Endothelial cell of umbilical vein (primary cell): Measurements from ENCODE around the gene SMIM26. TPM values are rescaled to one million over a fixed set of nuclear protein-coding genes. Genes with fewer than 3 reads are reported as not detected.

Experiments
- BruUV-seq: library from RNA; stranded (reverse); fragments of 400-500 nt; replicated peaks from 2 replicates; lab custom pipeline; 2021; lab: Mats Ljungman, UMichigan
- CTCF ChIA-PET: fragments of 300-600, 350-600 bp; sonication (Branson Sonifier 250); formaldehyde crosslinking; loops from one replicate; lab custom pipeline; 2021; ENCODE audit warnings: antibody characterized with exemption, inconsistent platforms; lab: Charles Lee
- POLR2A ChIA-PET: fragments of 300-600, 350-600 bp; sonication (Branson Sonifier 250); formaldehyde crosslinking; loops from one replicate; lab custom pipeline; 2021; ENCODE audit warnings: antibody characterized with exemption, inconsistent platforms; lab: Charles Lee
- DNase-seq: peaks from one replicate; pipeline ENCODE4 v3.0.0-alpha.2; 2011; ENCODE audit warnings: low read depth, low spot score
- FAIRE-seq: peaks from 2 replicates; lab custom pipeline; 2011; peaks lifted over from hg19 to GRCh38; lab: Jason Lieb, UNC
- H2AFZ ChIP-seq: 2 replicates; pipeline ENCODE4 v1.6.0; 2012; ENCODE audit warnings: low read depth, low read length, control low read depth, inconsistent platforms
- H3K27ac ChIP-seq: 2 replicates; pipeline ENCODE4 v1.5.1; 2011; ENCODE audit warnings: low read depth, mild to moderate bottlenecking, control low read depth, low read length, moderate library complexity; ENCODE audit not compliant: insufficient read depth
- H3K27me3 ChIP-seq, 2 experiments: 2 replicates each; pipeline versions ENCODE4 v1.6.0 to v1.6.1; 2011; ENCODE audit warnings: low read length in 2 of 2, mixed read lengths in 1 of 2; ENCODE audit not compliant: control insufficient read depth in 2 of 2, insufficient read depth in 2 of 2
- H3K36me3 ChIP-seq, 2 experiments: 2 replicates in 1 of 2; 3 replicates in 1 of 2; pipeline ENCODE4 v1.5.1; 2011; ENCODE audit warnings: low read length in 2 of 2, mild to moderate bottlenecking in 1 of 2, moderate library complexity in 1 of 2; ENCODE audit not compliant: control insufficient read depth in 2 of 2, insufficient read depth in 2 of 2; ENCODE audit errors: extremely low read depth in 1 of 2
- H3K4me1 ChIP-seq: 3 replicates; pipeline ENCODE4 v1.5.1; 2011; ENCODE audit warnings: mild to moderate bottlenecking, low read length; ENCODE audit not compliant: control insufficient read depth, insufficient read depth; ENCODE audit errors: extremely low read depth
- H3K4me2 ChIP-seq: 2 replicates; pipeline ENCODE4 v1.6.1; 2011; ENCODE audit warnings: low read length, control low read depth, mixed read lengths; ENCODE audit not compliant: insufficient read depth
- H3K4me3 ChIP-seq, 3 experiments: fragments of 200-600 bp in 1 of 3; sonication (generic), shearing (Covaris generic) in 1 of 3; replicated peaks in 1 of 3; 2 replicates each; pipeline ENCODE4 v1.5.1; 2011 to 2016; ENCODE audit warnings: control low read depth in 3 of 3, low read length in 3 of 3, mild to moderate bottlenecking in 2 of 3, inconsistent platforms in 1 of 3, low read depth in 1 of 3, moderate library complexity in 1 of 3; ENCODE audit not compliant: insufficient read depth in 1 of 3
- H3K79me2 ChIP-seq: 2 replicates; pipeline ENCODE4 v1.6.0; 2012; ENCODE audit warnings: low read length, inconsistent platforms; ENCODE audit not compliant: control insufficient read depth, insufficient read depth
- H3K9ac ChIP-seq: replicated peaks from 2 replicates; pipeline ENCODE3; 2011; ENCODE audit warnings: low read length, control low read depth; ENCODE audit not compliant: insufficient read depth; ENCODE audit errors: extremely low read depth
- H3K9me1 ChIP-seq: replicated peaks from 3 replicates; pipeline ENCODE4 v1.6.0; 2011; ENCODE audit warnings: mild to moderate bottlenecking, low read length; ENCODE audit not compliant: control insufficient read depth, insufficient read depth; ENCODE audit errors: extremely low read depth
- H3K9me3 ChIP-seq: replicated peaks from 2 replicates; pipeline ENCODE4 v1.5.1; 2012; ENCODE audit warnings: low read length, inconsistent platforms; ENCODE audit not compliant: control insufficient read depth, insufficient read depth
- H4K20me1 ChIP-seq: replicated peaks from 2 replicates; pipeline ENCODE3; 2011; ENCODE audit warnings: mild to moderate bottlenecking, low read length; ENCODE audit not compliant: control insufficient read depth, insufficient read depth; ENCODE audit errors: extremely low read depth
- EZH2 ChIP-seq: IDR thresholded peaks from 2 replicates; pipeline ENCODE4 v1.6.1; 2012; ENCODE audit warnings: borderline replicate concordance, low read depth, mild to moderate bottlenecking, moderate library complexity, low read length, inconsistent platforms; ENCODE audit not compliant: severe bottlenecking
- FOS ChIP-seq: IDR thresholded peaks from 2 replicates; pipeline ENCODE4 v1.6.1; 2011; ENCODE audit warnings: mild to moderate bottlenecking, low read length, moderate library complexity, borderline replicate concordance; ENCODE audit not compliant: insufficient read depth
- GATA2 ChIP-seq: IDR thresholded peaks from 2 replicates; pipeline ENCODE4 v1.7.0; 2011; ENCODE audit warnings: low read depth, mild to moderate bottlenecking, moderate library complexity, mixed read lengths, low read length; ENCODE audit not compliant: insufficient read length, insufficient read depth
- JUN ChIP-seq: IDR thresholded peaks from 2 replicates; pipeline ENCODE4 v1.6.1; 2011; ENCODE audit warnings: borderline replicate concordance, low read depth; ENCODE audit not compliant: insufficient read length, insufficient read depth
- MYC ChIP-seq: IDR thresholded peaks from one replicate; pipeline ENCODE4 v1.6.1; 2011; ENCODE audit warnings: mild to moderate bottlenecking, low read depth, low read length
- POLR2A ChIP-seq: IDR thresholded peaks from 2 replicates; pipeline ENCODE4 v1.6.1; 2012; ENCODE audit warnings: low read depth, mild to moderate bottlenecking, control low read depth, low read length
- POLR2AphosphoS5 ChIP-seq: IDR thresholded peaks from 2 replicates; pipeline ENCODE4 v1.6.1; 2012; ENCODE audit warnings: low read depth, mild to moderate bottlenecking, control low read depth, low read length, moderate library complexity; ENCODE audit not compliant: insufficient read depth
- dilution Hi-C: fragments of 300-500 bp; cut with MboI; formaldehyde crosslinking; loops from one replicate; pipeline ENCODE4 v1.15.0; 2019; ENCODE audit warnings: low sequenced_read_pairs; ENCODE audit not compliant: extremely low pct_ligation_motif_present
- intact Hi-C: fragments of 100-400 bp; cut with micrococcal nuclease; formaldehyde crosslinking; loops from one replicate; pipeline ENCODE4 v1.10.0; 2022
- polyA plus RNA-seq, 4 experiments: library from polyadenylated mRNA; depleted of rRNA in 3 of 4; stranded (reverse) in 3 of 4; unstranded in 1 of 4; fragments of >200 nt; gene quantifications; 2 replicates each; pipeline versions ENCODE4 v1.2.1 to v1.2.3, GENCODE V29; 2011 to 2012; ENCODE audit warnings: missing spikeins in 1 of 4
- total RNA-seq: library from RNA; stranded (reverse); gene quantifications from 2 replicates; pipeline ENCODE4 v1.2.3, GENCODE V29; 2021
- TF ChIP-seq, protein P1 (sequence below): IDR thresholded peaks from 2 replicates; pipeline ENCODE4 v1.6.1; 2011; ENCODE audit not compliant: insufficient read depth, insufficient read length
- TF ChIP-seq, protein P2 (sequence below), 2 donors: IDR thresholded peaks; 1 replicate in 1 of 2; 2 replicates in 1 of 2; pipeline ENCODE4 v1.5.1; 2011; ENCODE audit warnings: low read length in 2 of 2, mild to moderate bottlenecking in 2 of 2, moderate library complexity in 2 of 2, control low read depth in 1 of 2, inconsistent platforms in 1 of 2, low read depth in 1 of 2; ENCODE audit not compliant: insufficient read depth in 1 of 2; ENCODE audit errors: extremely low read depth in 1 of 2

Gene SMIM26
- total and polyA plus RNA-seq, 2 donors (not counting 3 experiments of a cell fraction or from before 2014, with no cell fraction given) = 54.1 to 92.0 TPM

DNA sequence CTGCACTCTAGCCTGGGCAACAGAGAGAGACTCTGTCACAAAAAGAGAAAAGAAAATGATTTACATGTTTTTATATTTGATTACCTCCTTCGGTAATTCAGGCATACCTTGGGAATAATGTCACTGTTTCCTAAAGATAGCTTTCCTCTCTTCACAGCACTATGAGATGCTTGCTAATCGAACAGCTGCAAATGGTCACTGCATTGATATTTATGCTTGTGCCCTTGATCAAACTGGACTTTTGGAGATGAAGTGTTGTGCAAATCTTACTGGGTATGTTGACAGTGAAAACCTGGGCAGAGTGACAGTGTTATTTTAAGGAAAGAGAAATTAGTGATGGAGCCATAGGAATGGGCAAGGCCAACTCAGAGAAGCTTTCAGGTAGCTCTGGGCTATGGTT is 39.9 kb upstream of the SMIM26 start:
- no peaks in the 10 kb centered on the region for H3K9me1 ChIP-seq
- H3K27ac ChIP-seq = no peak overlapping the region
- H3K9me3 ChIP-seq = no peaks in the 10 kb centered on the region
- H3K27me3 ChIP-seq = no peaks in the 10 kb centered on the region
- no peaks in the 10 kb centered on the region for H3K79me2 ChIP-seq
- no peak overlapping the region for H3K4me3 ChIP-seq
- peaks cover 24 to 40% of the 10 kb centered on the region in 2 experiments for H3K36me3 ChIP-seq
- no peaks in the 10 kb centered on the region for H4K20me1 ChIP-seq
- no peak overlapping the region for H3K9ac ChIP-seq
- FAIRE-seq = no peak
- no peaks in the 10 kb centered on the region for H3K4me1 ChIP-seq
- TF ChIP-seq JUN (no peak), MYC (no peak), GATA2 (no peak), POLR2AphosphoS5 (no peak)
- BruUV-seq = no TSS peak
- CTCF ChIA-PET = no interaction called here
- DNase-seq = no peak
- no peak overlapping the region for H3K4me2 ChIP-seq
- H2AFZ ChIP-seq = no peak overlapping the region
- intact Hi-C loops = no loop called here
- POLR2A ChIA-PET = no interaction called here
- dilution Hi-C loops = no loop called here

DNA sequence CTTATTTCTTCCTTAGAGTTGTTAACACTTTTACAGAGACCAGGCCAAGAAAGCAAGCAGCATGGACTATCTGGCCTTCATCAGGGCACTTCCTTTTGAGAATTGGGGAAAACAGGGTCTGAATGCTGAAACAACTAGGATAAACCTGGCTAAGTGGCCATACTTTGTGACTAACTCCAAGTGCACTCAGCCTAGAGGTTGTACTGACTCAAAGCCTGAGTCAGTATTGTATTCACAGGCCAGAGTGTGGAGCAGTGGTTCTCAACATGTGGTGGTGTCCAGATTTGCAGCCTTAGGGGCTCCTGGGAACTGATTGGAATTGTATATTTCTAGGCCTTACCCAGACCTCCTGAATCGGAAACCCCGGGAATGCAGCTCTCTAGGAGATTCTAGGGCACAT is 39.4 kb upstream of the SMIM26 start:
- Histone ChIP-seq H3K9me3 (no peaks in the 10 kb centered on the region), H3K4me1 (no peaks in the 10 kb centered on the region), H3K27me3 (no peaks in the 10 kb centered on the region), H3K4me3 (no peak overlapping the region), H3K9me1 (no peaks in the 10 kb centered on the region), H3K4me2 (no peak overlapping the region), H3K9ac (no peak overlapping the region), H2AFZ (no peak overlapping the region), H3K36me3 (peaks cover 29 to 45% of the 10 kb centered on the region in 2 experiments), H3K27ac (no peak overlapping the region), H4K20me1 (no peaks in the 10 kb centered on the region), H3K79me2 (no peaks in the 10 kb centered on the region)
- TF ChIP-seq, protein P1, sequence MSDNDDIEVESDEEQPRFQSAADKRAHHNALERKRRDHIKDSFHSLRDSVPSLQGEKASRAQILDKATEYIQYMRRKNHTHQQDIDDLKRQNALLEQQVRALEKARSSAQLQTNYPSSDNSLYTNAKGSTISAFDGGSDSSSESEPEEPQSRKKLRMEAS = no peak
- TF ChIP-seq POLR2A (no peak), GATA2 (no peak), MYC (no peak), FOS (no peak), JUN (no peak), EZH2 (no peak), POLR2AphosphoS5 (no peak)
- TF ChIP-seq, protein P2, sequence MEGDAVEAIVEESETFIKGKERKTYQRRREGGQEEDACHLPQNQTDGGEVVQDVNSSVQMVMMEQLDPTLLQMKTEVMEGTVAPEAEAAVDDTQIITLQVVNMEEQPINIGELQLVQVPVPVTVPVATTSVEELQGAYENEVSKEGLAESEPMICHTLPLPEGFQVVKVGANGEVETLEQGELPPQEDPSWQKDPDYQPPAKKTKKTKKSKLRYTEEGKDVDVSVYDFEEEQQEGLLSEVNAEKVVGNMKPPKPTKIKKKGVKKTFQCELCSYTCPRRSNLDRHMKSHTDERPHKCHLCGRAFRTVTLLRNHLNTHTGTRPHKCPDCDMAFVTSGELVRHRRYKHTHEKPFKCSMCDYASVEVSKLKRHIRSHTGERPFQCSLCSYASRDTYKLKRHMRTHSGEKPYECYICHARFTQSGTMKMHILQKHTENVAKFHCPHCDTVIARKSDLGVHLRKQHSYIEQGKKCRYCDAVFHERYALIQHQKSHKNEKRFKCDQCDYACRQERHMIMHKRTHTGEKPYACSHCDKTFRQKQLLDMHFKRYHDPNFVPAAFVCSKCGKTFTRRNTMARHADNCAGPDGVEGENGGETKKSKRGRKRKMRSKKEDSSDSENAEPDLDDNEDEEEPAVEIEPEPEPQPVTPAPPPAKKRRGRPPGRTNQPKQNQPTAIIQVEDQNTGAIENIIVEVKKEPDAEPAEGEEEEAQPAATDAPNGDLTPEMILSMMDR (IDR thresholded peaks at IDR 0.05; ENCODE audit: extremely low read depth in 1 of 2, insufficient read depth in 1 of 2, low read depth in 1 of 2, low read length in 2 of 2) = no peak
- dilution Hi-C loops = no loop called here
- POLR2A ChIA-PET = no interaction called here
- FAIRE-seq (no peak), DNase-seq (no peak)
- CTCF ChIA-PET = no interaction called here
- intact Hi-C loops = no loop called here
- no TSS peak for BruUV-seq
